Measurements from ENCODE around the gene L2HGDH.

DNA sequence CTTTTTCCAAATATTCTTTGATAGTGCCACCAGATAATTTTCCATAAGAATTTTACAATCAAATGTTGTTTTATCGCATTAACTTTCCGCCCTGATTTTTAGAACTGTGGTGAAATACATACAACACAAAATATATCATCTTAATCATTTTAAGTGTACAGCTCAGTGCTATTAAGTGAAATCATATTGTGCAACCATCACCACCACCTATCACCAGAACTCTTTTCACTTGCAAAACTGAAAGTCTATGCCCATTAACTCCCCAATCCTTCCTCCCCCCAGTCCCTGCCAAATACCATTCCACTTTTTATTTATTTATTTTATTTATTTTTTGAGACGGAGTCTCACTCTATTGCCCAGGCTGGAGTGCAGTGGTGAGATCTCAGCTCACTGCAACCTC, 48.1 kb upstream of the L2HGDH start:
- TF ChIP-seq, protein P1, sequence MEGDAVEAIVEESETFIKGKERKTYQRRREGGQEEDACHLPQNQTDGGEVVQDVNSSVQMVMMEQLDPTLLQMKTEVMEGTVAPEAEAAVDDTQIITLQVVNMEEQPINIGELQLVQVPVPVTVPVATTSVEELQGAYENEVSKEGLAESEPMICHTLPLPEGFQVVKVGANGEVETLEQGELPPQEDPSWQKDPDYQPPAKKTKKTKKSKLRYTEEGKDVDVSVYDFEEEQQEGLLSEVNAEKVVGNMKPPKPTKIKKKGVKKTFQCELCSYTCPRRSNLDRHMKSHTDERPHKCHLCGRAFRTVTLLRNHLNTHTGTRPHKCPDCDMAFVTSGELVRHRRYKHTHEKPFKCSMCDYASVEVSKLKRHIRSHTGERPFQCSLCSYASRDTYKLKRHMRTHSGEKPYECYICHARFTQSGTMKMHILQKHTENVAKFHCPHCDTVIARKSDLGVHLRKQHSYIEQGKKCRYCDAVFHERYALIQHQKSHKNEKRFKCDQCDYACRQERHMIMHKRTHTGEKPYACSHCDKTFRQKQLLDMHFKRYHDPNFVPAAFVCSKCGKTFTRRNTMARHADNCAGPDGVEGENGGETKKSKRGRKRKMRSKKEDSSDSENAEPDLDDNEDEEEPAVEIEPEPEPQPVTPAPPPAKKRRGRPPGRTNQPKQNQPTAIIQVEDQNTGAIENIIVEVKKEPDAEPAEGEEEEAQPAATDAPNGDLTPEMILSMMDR (IDR thresholded peaks at IDR 0.05) = no peak
- TF ChIP-seq RAD21 (conservative IDR thresholded peaks at IDR 0.05 in 1 of 2, IDR thresholded peaks at IDR 0.05 in 1 of 2) (no peak), JUN (IDR thresholded peaks at IDR 0.05) (no peak), NFE2L2 (conservative IDR thresholded peaks at IDR 0.05; ENCODE audit: low read length) (no peak), NPAS2 (CRISPR knock-in tag; IDR thresholded peaks at IDR 0.05; ENCODE audit: borderline replicate concordance) (no peak), RCOR1 (IDR thresholded peaks at IDR 0.05; ENCODE audit: low read depth, low read length) (no peak)
- TF ChIP-seq, protein P2, sequence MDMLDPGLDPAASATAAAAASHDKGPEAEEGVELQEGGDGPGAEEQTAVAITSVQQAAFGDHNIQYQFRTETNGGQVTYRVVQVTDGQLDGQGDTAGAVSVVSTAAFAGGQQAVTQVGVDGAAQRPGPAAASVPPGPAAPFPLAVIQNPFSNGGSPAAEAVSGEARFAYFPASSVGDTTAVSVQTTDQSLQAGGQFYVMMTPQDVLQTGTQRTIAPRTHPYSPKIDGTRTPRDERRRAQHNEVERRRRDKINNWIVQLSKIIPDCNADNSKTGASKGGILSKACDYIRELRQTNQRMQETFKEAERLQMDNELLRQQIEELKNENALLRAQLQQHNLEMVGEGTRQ (IDR thresholded peaks at IDR 0.05) = no peak
- TF ChIP-seq, protein P3, sequence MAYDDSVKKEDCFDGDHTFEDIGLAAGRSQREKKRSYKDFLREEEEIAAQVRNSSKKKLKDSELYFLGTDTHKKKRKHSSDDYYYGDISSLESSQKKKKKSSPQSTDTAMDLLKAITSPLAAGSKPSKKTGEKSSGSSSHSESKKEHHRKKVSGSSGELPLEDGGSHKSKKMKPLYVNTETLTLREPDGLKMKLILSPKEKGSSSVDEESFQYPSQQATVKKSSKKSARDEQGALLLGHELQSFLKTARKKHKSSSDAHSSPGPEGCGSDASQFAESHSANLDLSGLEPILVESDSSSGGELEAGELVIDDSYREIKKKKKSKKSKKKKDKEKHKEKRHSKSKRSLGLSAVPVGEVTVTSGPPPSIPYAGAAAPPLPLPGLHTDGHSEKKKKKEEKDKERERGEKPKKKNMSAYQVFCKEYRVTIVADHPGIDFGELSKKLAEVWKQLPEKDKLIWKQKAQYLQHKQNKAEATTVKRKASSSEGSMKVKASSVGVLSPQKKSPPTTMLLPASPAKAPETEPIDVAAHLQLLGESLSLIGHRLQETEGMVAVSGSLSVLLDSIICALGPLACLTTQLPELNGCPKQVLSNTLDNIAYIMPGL (CRISPR knock-in tag; IDR thresholded peaks at IDR 0.05; ENCODE audit: borderline replicate concordance) = no peak
